Transverse colon (tissue), 4 donors: Measurements from ENCODE around the gene NLGN1. TPM values are rescaled to one million over a fixed set of nuclear protein-coding genes. Genes with fewer than 3 reads are reported as not detected.

Experiments used
- DNase-seq: peaks from one replicate; pipeline ENCODE4 v3.0.0-alpha.2; 2019
- H3K27ac ChIP-seq, 4 donors: fragments of 200-600 bp; sonication (generic); 2 replicates each; pipeline ENCODE4 v1.5.1; 2016 to 2018; ENCODE audit warnings: inconsistent platforms in 4 of 4
- H3K27me3 ChIP-seq: fragments of 200-600 bp; sonication (generic); 2 replicates; pipeline ENCODE4 v1.5.1; 2017; ENCODE audit warnings: inconsistent platforms
- H3K36me3 ChIP-seq, 4 donors: fragments of 200-600 bp; sonication (generic); 2 replicates each; pipeline ENCODE4 v1.5.1; 2017 to 2019; ENCODE audit warnings: inconsistent platforms in 4 of 4
- H3K4me1 ChIP-seq, 4 donors: fragments of 200-600 bp; sonication (generic); 2 replicates each; pipeline ENCODE4 v1.5.1; 2017 to 2020; ENCODE audit warnings: inconsistent platforms in 4 of 4
- H3K4me3 ChIP-seq, 4 donors: fragments of 200-600 bp; sonication (generic); 1 replicate in 1 of 4; 2 replicates in 3 of 4; pipeline versions ENCODE4 v1.5.1 to v1.6.1; 2017 to 2019; ENCODE audit warnings: inconsistent platforms in 4 of 4
- H3K9me3 ChIP-seq, 2 donors: fragments of 200-600 bp; sonication (generic); 2 replicates each; pipeline ENCODE4 v1.5.1; 2017 to 2019; ENCODE audit warnings: inconsistent platforms in 2 of 2
- EP300 ChIP-seq: sonication (generic); formaldehyde crosslinking; IDR thresholded peaks from one replicate; pipeline ENCODE4 v1.6.1; 2017; ENCODE audit warnings: antibody characterized with exemption, low read depth
- POLR2A ChIP-seq: fragments of 450-650 bp; IDR thresholded peaks from one replicate; pipeline ENCODE4 v1.6.1; 2016; ENCODE audit warnings: antibody characterized with exemption, mild to moderate bottlenecking, moderate library complexity
- POLR2AphosphoS5 ChIP-seq, 3 donors: sonication (generic); formaldehyde crosslinking; IDR thresholded peaks; one replicate each; pipeline ENCODE4 v1.6.1; 2016; ENCODE audit warnings: antibody characterized with exemption in 3 of 3
- WGBS, 2 donors: methylation state at CpG; one replicate each; pipeline ENCODE4 v1.1.5; 2018; ENCODE audit warnings: low coverage in 1 of 2; 5-methylcytosine and 5-hydroxymethylcytosine counted together
- in situ Hi-C, 4 donors: fragments of 200-750 bp; cut with MboI; loops; one replicate each; pipeline versions ENCODE4 v1.15.0 to v1.15.1; 2017; ENCODE audit warnings: low sequenced_read_pairs in 3 of 4, low pct_ligation_motif_present in 1 of 4, low pct_unique_long_range_greater_than_20kb in 1 of 4
- intact Hi-C: fragments of 100-400 bp; cut with DNase I; formaldehyde crosslinking; loops from one replicate; pipeline ENCODE4 v1.15.1; 2023; ENCODE audit warnings: low total_unique reads
- total RNA-seq, 4 donors: library from RNA; depleted of rRNA; stranded (reverse); fragments of >200 nt; gene quantifications; one replicate each; pipeline ENCODE4 v1.1.0, GENCODE V29; 2016
- TF ChIP-seq, protein P1 (sequence below), 5 experiments: fragments of 200-600 bp in 3 of 5; fragments of 450-650 bp in 2 of 5; sonication (generic) in 3 of 5; IDR thresholded peaks; 1 replicate in 2 of 5; 2 replicates in 3 of 5; pipeline ENCODE4 v1.5.1; 2016 to 2017; ENCODE audit warnings: antibody characterized with exemption in 5 of 5, inconsistent platforms in 3 of 5, mild to moderate bottlenecking in 2 of 5, moderate library complexity in 1 of 5

Gene NLGN1
- total RNA-seq, 4 donors from 2014 or later = 0.40 to 5.2 (median 1.9) TPM; not detected in 1

DNA sequence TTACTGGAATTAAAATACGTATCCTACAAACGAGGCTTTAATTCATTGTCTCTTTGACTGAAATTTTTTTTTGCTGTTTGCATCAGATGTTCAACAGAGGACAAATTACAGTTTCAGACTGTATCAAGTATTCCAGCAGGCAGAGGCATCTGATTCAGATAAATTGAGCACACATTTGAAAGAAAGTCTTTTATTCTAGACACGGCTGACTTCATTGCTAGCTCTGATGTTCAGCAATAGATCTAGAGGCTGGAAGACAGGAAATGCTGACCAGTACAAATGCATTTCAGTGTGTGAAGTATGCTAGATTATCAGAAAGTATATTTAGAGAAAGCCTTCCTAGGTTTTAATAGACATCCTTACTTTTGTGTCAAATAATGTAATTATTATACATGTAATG, 472.2 kb downstream of the NLGN1 start:
- no peak for DNase-seq
- no peak overlapping the region for H3K27ac ChIP-seq
- H3K27me3 ChIP-seq = no peaks in the 10 kb centered on the region
- H3K36me3 ChIP-seq = no peaks in the 10 kb centered on the region
- H3K4me1 ChIP-seq = no peaks in the 10 kb centered on the region
- no peak overlapping the region for H3K4me3 ChIP-seq
- in situ Hi-C loops (no loop called here), intact Hi-C loops (no loop called here)
- no peaks in the 10 kb centered on the region for H3K9me3 ChIP-seq
- WGBS, 2 donors = 72 to 79% methylated on average over 3 of the region's 3 CpGs
- no peak for TF ChIP-seq POLR2A
- TF ChIP-seq EP300 = no peak
- TF ChIP-seq, protein P1, sequence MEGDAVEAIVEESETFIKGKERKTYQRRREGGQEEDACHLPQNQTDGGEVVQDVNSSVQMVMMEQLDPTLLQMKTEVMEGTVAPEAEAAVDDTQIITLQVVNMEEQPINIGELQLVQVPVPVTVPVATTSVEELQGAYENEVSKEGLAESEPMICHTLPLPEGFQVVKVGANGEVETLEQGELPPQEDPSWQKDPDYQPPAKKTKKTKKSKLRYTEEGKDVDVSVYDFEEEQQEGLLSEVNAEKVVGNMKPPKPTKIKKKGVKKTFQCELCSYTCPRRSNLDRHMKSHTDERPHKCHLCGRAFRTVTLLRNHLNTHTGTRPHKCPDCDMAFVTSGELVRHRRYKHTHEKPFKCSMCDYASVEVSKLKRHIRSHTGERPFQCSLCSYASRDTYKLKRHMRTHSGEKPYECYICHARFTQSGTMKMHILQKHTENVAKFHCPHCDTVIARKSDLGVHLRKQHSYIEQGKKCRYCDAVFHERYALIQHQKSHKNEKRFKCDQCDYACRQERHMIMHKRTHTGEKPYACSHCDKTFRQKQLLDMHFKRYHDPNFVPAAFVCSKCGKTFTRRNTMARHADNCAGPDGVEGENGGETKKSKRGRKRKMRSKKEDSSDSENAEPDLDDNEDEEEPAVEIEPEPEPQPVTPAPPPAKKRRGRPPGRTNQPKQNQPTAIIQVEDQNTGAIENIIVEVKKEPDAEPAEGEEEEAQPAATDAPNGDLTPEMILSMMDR (IDR thresholded peaks at IDR 0.05) = no peak
- no peak for TF ChIP-seq POLR2AphosphoS5 (IDR thresholded peaks at IDR 0.05)

DNA sequence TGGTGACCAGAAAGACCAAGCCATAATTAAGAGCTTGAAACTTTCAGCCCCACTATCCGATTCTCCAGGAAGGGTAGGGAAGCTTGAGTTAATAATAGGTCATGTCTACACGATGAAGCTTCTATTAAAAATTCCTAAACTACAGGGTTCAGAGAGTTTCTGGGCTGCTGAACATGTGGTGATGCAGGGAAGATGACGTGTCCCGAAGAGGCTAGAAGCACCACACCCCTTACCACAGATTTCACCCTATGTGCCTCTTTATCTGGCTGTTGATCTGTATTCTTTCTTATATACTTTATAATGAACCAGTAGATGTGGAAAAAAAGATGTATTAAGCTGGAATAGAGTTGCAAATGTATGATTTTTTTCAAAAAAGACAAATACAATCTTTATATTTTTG, 473.4 kb downstream of the NLGN1 start:
- no peak for DNase-seq
- 79 to 86% methylated on average over 3 to 4 of the region's 4 CpGs for WGBS, 2 donors
- intact Hi-C loops = no loop called here
- no peaks in the 10 kb centered on the region for H3K36me3 ChIP-seq
- in situ Hi-C loops = no loop called here
- H3K4me3 ChIP-seq = no peak overlapping the region
- H3K27me3 ChIP-seq = no peaks in the 10 kb centered on the region
- no peaks in the 10 kb centered on the region for H3K9me3 ChIP-seq
- H3K4me1 ChIP-seq = no peaks in the 10 kb centered on the region
- H3K27ac ChIP-seq = no peak overlapping the region
- TF ChIP-seq, protein P1 (IDR thresholded peaks at IDR 0.05) = no peak
- TF ChIP-seq POLR2AphosphoS5 (IDR thresholded peaks at IDR 0.05) (no peak), POLR2A (no peak), EP300 (no peak)

DNA sequence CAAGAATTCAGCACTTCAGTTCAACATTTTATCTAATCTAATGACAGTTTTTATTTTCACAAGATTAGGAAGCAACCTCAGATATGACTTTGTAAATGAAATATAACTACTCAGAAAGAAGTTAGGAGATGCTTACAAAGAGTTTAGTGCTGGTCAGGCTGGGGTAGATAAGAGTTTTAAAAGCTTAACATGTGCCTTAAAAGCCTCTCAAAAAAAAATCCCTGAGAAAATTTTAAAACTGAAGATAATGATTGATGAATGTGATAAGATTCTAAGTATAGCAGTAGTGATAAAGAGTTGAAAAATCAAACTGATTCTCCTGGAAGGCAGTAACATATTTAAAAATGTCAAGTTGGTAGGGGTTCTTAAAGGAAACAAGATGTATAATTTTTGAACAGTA, 478.2 kb downstream of the NLGN1 start:
- Histone ChIP-seq H3K27me3 (no peaks in the 10 kb centered on the region), H3K4me1 (no peaks in the 10 kb centered on the region), H3K36me3 (no peaks in the 10 kb centered on the region), H3K27ac (no peak overlapping the region), H3K9me3 (no peaks in the 10 kb centered on the region), H3K4me3 (no peak overlapping the region)
- TF ChIP-seq POLR2AphosphoS5 (IDR thresholded peaks at IDR 0.05) = no peak
- no peak for TF ChIP-seq POLR2A
- intact Hi-C loops = no loop called here
- in situ Hi-C loops = no loop called here
- no peak for DNase-seq

DNA sequence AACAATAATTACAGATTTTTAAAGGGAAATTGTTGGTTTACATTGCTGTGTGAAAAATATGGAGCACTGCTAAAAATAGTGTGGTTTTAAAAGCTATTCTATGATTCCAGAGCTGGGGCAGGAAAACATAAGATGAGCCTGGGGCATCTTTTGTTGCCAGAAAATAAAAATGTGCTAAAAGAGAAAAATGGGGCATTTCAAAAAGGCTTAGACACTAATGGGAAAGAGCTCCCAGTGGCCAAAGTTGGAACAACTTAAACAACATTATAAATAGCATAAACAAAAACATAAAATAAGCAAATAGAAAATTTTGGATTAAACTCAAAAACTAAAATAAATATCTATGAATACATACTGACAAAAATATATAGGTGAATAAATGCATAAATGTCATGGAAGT, 478.9 kb downstream of the NLGN1 start:
- no peak overlapping the region for H3K4me3 ChIP-seq
- H3K4me1 ChIP-seq = no peaks in the 10 kb centered on the region
- intact Hi-C loops (no loop called here), in situ Hi-C loops (no loop called here)
- DNase-seq = no peak
- TF ChIP-seq, protein P1 (IDR thresholded peaks at IDR 0.05) = no peak
- TF ChIP-seq EP300 (no peak), POLR2A (no peak), POLR2AphosphoS5 (IDR thresholded peaks at IDR 0.05) (no peak)
- no peaks in the 10 kb centered on the region for H3K36me3 ChIP-seq
- H3K27me3 ChIP-seq = no peaks in the 10 kb centered on the region
- H3K9me3 ChIP-seq = no peaks in the 10 kb centered on the region
- H3K27ac ChIP-seq = no peak overlapping the region

DNA sequence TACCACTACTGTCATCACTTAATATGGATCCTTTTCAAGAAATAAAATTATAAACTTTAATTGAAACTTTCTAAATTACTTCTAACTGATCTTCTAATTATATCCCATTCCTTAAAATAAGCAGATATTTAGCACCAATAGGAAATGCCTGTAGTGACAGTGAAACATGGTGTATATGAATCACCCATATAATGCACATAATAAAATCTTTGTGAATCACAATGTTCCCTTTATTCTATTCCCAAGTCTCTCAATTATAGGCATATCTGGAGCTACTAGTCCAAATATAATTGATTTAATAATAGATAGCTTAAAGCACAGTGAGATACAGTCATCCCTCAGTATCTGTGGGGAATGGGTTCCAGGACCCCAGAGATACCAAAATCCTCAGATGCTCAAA, 490.3 kb downstream of the NLGN1 start:
- no peak overlapping the region for H3K4me3 ChIP-seq
- H3K9me3 ChIP-seq = no peaks in the 10 kb centered on the region
- H3K4me1 ChIP-seq = no peaks in the 10 kb centered on the region
- no peak for DNase-seq
- H3K27me3 ChIP-seq = no peaks in the 10 kb centered on the region
- in situ Hi-C loops (no loop called here), intact Hi-C loops (no loop called here)
- no peak overlapping the region for H3K27ac ChIP-seq
- TF ChIP-seq POLR2A (no peak), POLR2AphosphoS5 (IDR thresholded peaks at IDR 0.05) (no peak), EP300 (no peak)
- TF ChIP-seq, protein P1 (IDR thresholded peaks at IDR 0.05) = no peak
- no peaks in the 10 kb centered on the region for H3K36me3 ChIP-seq
